GM12878 (cell line): ENCODE results near the gene PSMD1. TPM values are rescaled to one million over a fixed set of nuclear protein-coding genes. Genes with fewer than 3 reads are reported as not detected.

Experiments
- ATAC-seq: fragments of 200-7000 bp; cut with Tn5 transposase; 3 replicates; pipeline ENCODE4 v1.9.1; 2020; ENCODE audit warnings: mild to moderate bottlenecking, moderate library complexity
- BruUV-seq: library from RNA; stranded (reverse); fragments of 400-500 nt; replicated peaks from 2 replicates; lab custom pipeline; 2021; lab: Mats Ljungman, UMichigan
- CTCF ChIA-PET: fragments of 300-600 bp; sonication (Branson Sonifier 250); formaldehyde crosslinking; extraction: SDS; loops from one replicate; lab custom pipeline; 2021; ENCODE audit warnings: inconsistent platforms; lab: Yijun Ruan, JAX
- POLR2A ChIA-PET: fragments of 350-600 bp; formaldehyde crosslinking; extraction: SDS; loops from one replicate; lab custom pipeline; 2021; ENCODE audit warnings: inconsistent platforms; lab: Charles Lee
- RAD21 ChIA-PET: fragments of 300-600 bp; sonication (Branson Sonifier 250); formaldehyde crosslinking; loops from one replicate; lab custom pipeline; 2023; ENCODE audit warnings: antibody characterized with exemption; ENCODE audit not compliant: unreplicated experiment; lab: Charles Lee
- SMC1A ChIA-PET: fragments of 300-600 bp; sonication (Branson Sonifier 250); formaldehyde crosslinking; loops from one replicate; lab custom pipeline; 2023; ENCODE audit not compliant: unreplicated experiment, uncharacterized antibody; lab: Charles Lee
- DNase-seq: peaks from one replicate; pipeline ENCODE4 v3.0.0-alpha.2; 2011; ENCODE audit warnings: low read depth, low spot score
- FAIRE-seq: peaks from 3 replicates; lab custom pipeline; 2011; peaks lifted over from hg19 to GRCh38; lab: Jason Lieb, UNC
- H2AFZ ChIP-seq: 2 replicates; pipeline ENCODE4 v1.6.0; 2011; ENCODE audit warnings: low read depth, low read length, control low read depth; ENCODE audit not compliant: control insufficient read depth
- H3K27ac ChIP-seq: 2 replicates; pipeline ENCODE4 v1.5.1; 2011; ENCODE audit warnings: control low read depth; ENCODE audit not compliant: control insufficient read depth, insufficient read depth
- H3K27me3 ChIP-seq, 2 experiments: replicated peaks in 1 of 2; 2 replicates each; pipeline versions ENCODE4 v1.6.0 to v1.6.1; 2011; ENCODE audit warnings: low read length in 1 of 2; ENCODE audit not compliant: control insufficient read depth in 2 of 2, insufficient read depth in 2 of 2
- H3K36me3 ChIP-seq, 2 experiments: 2 replicates each; pipeline ENCODE4 v1.5.1; 2011; ENCODE audit warnings: low read length in 1 of 2; ENCODE audit not compliant: control insufficient read depth in 2 of 2, insufficient read depth in 2 of 2
- H3K4me1 ChIP-seq: 2 replicates; pipeline ENCODE4 v1.6.1; 2011; ENCODE audit warnings: mild to moderate bottlenecking, low read length, moderate library complexity, mixed read lengths; ENCODE audit not compliant: control insufficient read depth, insufficient read depth
- H3K4me2 ChIP-seq: 2 replicates; pipeline ENCODE4 v1.6.0; 2011; ENCODE audit warnings: control low read depth; ENCODE audit not compliant: control insufficient read depth, insufficient read depth
- H3K4me3 ChIP-seq: fragments of 200-600 bp; sonication (generic); 2 replicates; pipeline ENCODE4 v1.5.1; 2016
- H3K79me2 ChIP-seq: 2 replicates; pipeline ENCODE4 v1.6.0; 2011; ENCODE audit warnings: low read length; ENCODE audit not compliant: control insufficient read depth, insufficient read depth
- H3K9ac ChIP-seq: 2 replicates; pipeline ENCODE4 v1.8.0; 2011; ENCODE audit warnings: low read length, control low read depth, mixed read lengths; ENCODE audit not compliant: control insufficient read depth, insufficient read depth
- H3K9me3 ChIP-seq: replicated peaks from 3 replicates; pipeline ENCODE4 v1.5.1; 2011; ENCODE audit warnings: mild to moderate bottlenecking, low read length; ENCODE audit not compliant: control insufficient read depth, insufficient read depth
- H4K20me1 ChIP-seq: 2 replicates; pipeline ENCODE4 v1.6.0; 2011; ENCODE audit not compliant: control insufficient read depth, insufficient read depth
- BACH1 ChIP-seq: fragments of 450-650 bp; IDR thresholded peaks from 2 replicates; pipeline ENCODE4 v1.6.1; 2017; ENCODE audit warnings: mild to moderate bottlenecking, borderline replicate concordance
- CREB1 ChIP-seq: IDR thresholded peaks from 2 replicates; pipeline ENCODE4 v1.6.1; 2012; ENCODE audit warnings: low read depth, mild to moderate bottlenecking, inconsistent platforms
- ETV6 ChIP-seq, 2 experiments: fragments of 450-650 bp in 1 of 2; IDR thresholded peaks in 1 of 2; conservative IDR thresholded peaks in 1 of 2; 2 replicates each; pipeline ENCODE4 v1.6.1; 2014; ENCODE audit warnings: antibody characterized with exemption in 1 of 2, borderline replicate concordance in 1 of 2, low read depth in 1 of 2, mild to moderate bottlenecking in 1 of 2, moderate library complexity in 1 of 2
- FOS ChIP-seq: IDR thresholded peaks from 3 replicates; pipeline ENCODE4 v1.6.1; 2011; ENCODE audit warnings: borderline replicate concordance; ENCODE audit not compliant: insufficient read length; ENCODE audit errors: extremely low read depth
- PKNOX1 ChIP-seq: fragments of 450-650 bp; IDR thresholded peaks from 2 replicates; pipeline ENCODE4 v1.6.1; 2016; ENCODE audit warnings: mild to moderate bottlenecking
- PML ChIP-seq: IDR thresholded peaks from 2 replicates; pipeline ENCODE4 v1.6.1; 2012; ENCODE audit warnings: low read length, inconsistent platforms
- SMAD1 ChIP-seq: fragments of 450-650 bp; IDR thresholded peaks from 2 replicates; pipeline ENCODE4 v1.6.1; 2018; ENCODE audit warnings: mild to moderate bottlenecking, low read depth; ENCODE audit not compliant: partially characterized antibody
- SMARCA5 ChIP-seq: fragments of 450-650 bp; IDR thresholded peaks from 2 replicates; pipeline ENCODE4 v1.6.1; 2017; ENCODE audit warnings: mild to moderate bottlenecking
- whole genome bisulfite sequencing: methylation state at CpG from one replicate; pipeline ENCODE4 v1.1.6; 2016; ENCODE audit warnings: low lambda C conversion rate; ENCODE audit not compliant: insufficient replicate concordance, insufficient coverage; ENCODE audit errors: missing lambda C conversion rate; 5-methylcytosine and 5-hydroxymethylcytosine counted together
- in situ Hi-C: fragments of 300-500 bp; cut with MboI; formaldehyde crosslinking; loops from 9 replicates; pipeline ENCODE4 v1.14.3; 2018; ENCODE audit warnings: mixed read lengths
- intact Hi-C: fragments of 100-400 bp; cut with micrococcal nuclease; formaldehyde crosslinking; loops from one replicate; pipeline ENCODE4 v1.14.2; 2022; ENCODE audit not compliant: unreplicated experiment
- polyA plus RNA-seq, 11 experiments: library from polyadenylated mRNA; depleted of rRNA in 4 of 11; unstranded in 6 of 11; stranded (reverse) in 5 of 11; fragments of >200 nt; fragmentation: Nextera tagmentation in 4 of 11; fragmentation: Illumina TruSeq in 1 of 11; extraction: Ambion mirVana in 4 of 11; extraction: Trizol in 1 of 11; gene quantifications; 1 replicate in 1 of 11; 2 replicates in 10 of 11; pipeline versions ENCODE4 v1.2.1 to v1.2.3, GENCODE V29; 2011 to 2016; ENCODE audit warnings: inconsistent platforms in 2 of 11, missing spikeins in 2 of 11, low read depth in 1 of 11
- total RNA-seq, 4 experiments: library from RNA; depleted of rRNA in 3 of 4; stranded (reverse); fragments of >200 nt in 3 of 4; fragmentation: Illumina TruSeq in 1 of 4; extraction: Trizol in 1 of 4; gene quantifications; 2 replicates each; pipeline versions ENCODE4 v1.2.1 to v1.2.3, GENCODE V29; 2013 to 2021

The PSMD1 gene
- total and polyA plus RNA-seq, 10 of the 15 experiments (the other 5 are each of a cell fraction or from before 2014, with no cell fraction given), result 87.4 to 220 (median 139) TPM

DNA sequence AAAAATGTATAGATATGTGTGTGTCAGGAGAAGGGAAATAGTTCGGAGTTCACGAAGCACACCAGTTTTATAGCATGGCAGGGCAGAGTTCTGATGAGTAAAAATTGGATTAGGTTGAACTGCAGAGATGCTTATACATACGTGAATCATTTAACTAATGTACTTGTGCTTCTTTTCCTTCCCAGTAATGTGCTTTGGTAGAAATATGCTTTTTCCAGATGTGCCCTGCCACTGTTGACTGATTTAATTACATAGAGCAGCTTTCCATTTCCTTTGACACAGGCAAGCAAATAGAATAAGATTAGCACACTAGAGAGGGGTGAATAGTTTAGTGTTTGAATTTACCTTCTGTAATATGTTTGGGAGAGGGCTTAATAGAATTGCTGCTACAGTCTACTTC, 112.8 kb downstream of the PSMD1 start:
- ATAC-seq (no peak), FAIRE-seq (no peak), DNase-seq (no peak)
- no peaks in the 10 kb centered on the region for H3K27me3 ChIP-seq
- H3K4me1 ChIP-seq, result no peaks in the 10 kb centered on the region
- ChIA-PET POLR2A (interaction anchor here (1.1 to 1.4 kb wide), 2 partner anchors 10 to 13 kb away, joined by 3 to 4 read pairs; no protein-coding TSS in a partner anchor), RAD21 (interaction anchor here (1.4 kb wide), 1 partner anchor 11 kb away, joined by 5 read pairs; no protein-coding TSS in a partner anchor), SMC1A (interaction anchor here (0.9 to 4.0 kb wide), 3 partner anchors 11 to 22 kb away, joined by 3 to 17 read pairs (median 5); no protein-coding TSS in a partner anchor), CTCF (interaction anchor here (0.6 to 2.0 kb wide), 4 partner anchors 10 to 314 kb away, joined by 3 to 10 read pairs (median 3); no protein-coding TSS in a partner anchor)
- intact Hi-C loops, result no loop called here
- 78% methylated on average over 3 of the region's 3 CpGs for WGBS
- H3K27ac ChIP-seq, result no peak overlapping the region
- H3K4me2 ChIP-seq, result no peak overlapping the region
- H3K9me3 ChIP-seq, result no peaks in the 10 kb centered on the region
- no peak overlapping the region for H3K9ac ChIP-seq
- H3K36me3 ChIP-seq, result peaks cover 2 to 24% of the 10 kb centered on the region in 2 experiments
- no peaks in the 10 kb centered on the region for H3K79me2 ChIP-seq
- TF ChIP-seq FOS, result no peak
- no peak for TF ChIP-seq PML
- TF ChIP-seq BACH1, result no peak
- TF ChIP-seq CREB1, result no peak
- no peak for TF ChIP-seq SMAD1
- TF ChIP-seq PKNOX1, result no peak
- no peak for TF ChIP-seq ETV6 (conservative IDR thresholded peaks at IDR 0.05 in 1 of 2, IDR thresholded peaks at IDR 0.05 in 1 of 2; ENCODE audit: borderline replicate concordance in 1 of 2, low read depth in 1 of 2)
- no peak for TF ChIP-seq SMARCA5
- H2AFZ ChIP-seq, result no peak overlapping the region
- no TSS peak for BruUV-seq
- in situ Hi-C loops, result no loop called here
- no peak overlapping the region for H3K4me3 ChIP-seq
- no peaks in the 10 kb centered on the region for H4K20me1 ChIP-seq
